ENCODE measurements around the gene GRAMD2A.

GRCh38 chr15:72116731-72117485 lies 80.7 kb downstream of the GRAMD2A start:
- TF ChIP-seq EZH2phosphoT487 (IDR thresholded peaks at IDR 0.05; ENCODE audit: insufficient read depth, low read depth) (no peak), EZH2 (IDR thresholded peaks at IDR 0.05; ENCODE audit: insufficient read depth, poor library complexity, severe bottlenecking) (no peak)

Measured in GM23248 (cell line).